Nephron (organoid): Measurements from ENCODE around the gene RAB40B.

Experiments
- H3K27ac Mint-ChIP-seq, 3 experiments: 2 replicates each; pipeline ENCODE4 v1.8.0; 2020; ENCODE audit warnings: mixed read lengths in 3 of 3, mild to moderate bottlenecking in 2 of 3, moderate library complexity in 1 of 3
- H3K27me3 Mint-ChIP-seq: 2 replicates; pipeline ENCODE4 v1.8.0; 2021; ENCODE audit warnings: low read depth, mild to moderate bottlenecking, moderate library complexity, mixed read lengths
- H3K36me3 Mint-ChIP-seq: 2 replicates; pipeline ENCODE4 v1.8.0; 2020; ENCODE audit warnings: low read depth, mixed read lengths
- H3K4me1 Mint-ChIP-seq: 2 replicates; pipeline ENCODE4 v1.8.0; 2020; ENCODE audit warnings: mixed read lengths
- H3K4me3 Mint-ChIP-seq, 3 experiments: 2 replicates each; pipeline ENCODE4 v1.8.0; 2020; ENCODE audit warnings: mild to moderate bottlenecking in 3 of 3, mixed read lengths in 3 of 3, moderate library complexity in 2 of 3
- H3K9me3 Mint-ChIP-seq: 2 replicates; pipeline ENCODE4 v1.8.0; 2020; ENCODE audit warnings: mixed read lengths
- CTCF ChIP-seq, 3 experiments: fragments of 200-600 bp; sonication (generic); IDR thresholded peaks; one replicate each; pipeline ENCODE4 v1.5.0; 2021; ENCODE audit warnings: antibody characterized with exemption in 3 of 3; ENCODE audit not compliant: unreplicated experiment in 3 of 3

RAB40B gene

GRCh38 chr17:82726427-82726826 is 27.9 kb upstream of the RAB40B start:
- H3K36me3 Mint-ChIP-seq: peaks cover 60% of the 10 kb centered on the region
- no peak for TF ChIP-seq CTCF (IDR thresholded peaks at IDR 0.05; ENCODE audit: unreplicated experiment in 3 of 3)
- H3K4me3 Mint-ChIP-seq: no peak overlapping the region

GRCh38 chr17:82723169-82723807 is 24.8 kb upstream of the RAB40B start:
- Mint-ChIP-seq H3K9me3 (no peaks in the 10 kb centered on the region), H3K36me3 (peaks cover 48% of the 10 kb centered on the region), H3K27me3 (no peaks in the 10 kb centered on the region), H3K4me1 (peaks cover 4% of the 10 kb centered on the region), H3K27ac (no peak overlapping the region), H3K4me3 (peak overlapping the region in 1 of 3 experiments; percentile 21)
- TF ChIP-seq CTCF (IDR thresholded peaks at IDR 0.05; ENCODE audit: unreplicated experiment in 3 of 3): no peak

More at GRCh38 chr17:82726427-82726826, 27.9 kb upstream of the RAB40B start:
- H3K9me3 Mint-ChIP-seq: no peaks in the 10 kb centered on the region
- no peak overlapping the region for H3K27ac Mint-ChIP-seq
- H3K4me1 Mint-ChIP-seq: no peaks in the 10 kb centered on the region
- H3K27me3 Mint-ChIP-seq: no peaks in the 10 kb centered on the region

- peaks cover 46% of the 10 kb centered on the region for H3K36me3 Mint-ChIP-seq
- no peaks in the 10 kb centered on the region for H3K27me3 Mint-ChIP-seq
- no peak overlapping the region for H3K27ac Mint-ChIP-seq
- peaks cover 11% of the 10 kb centered on the region for H3K4me1 Mint-ChIP-seq
- H3K4me3 Mint-ChIP-seq: no peak overlapping the region
- no peaks in the 10 kb centered on the region for H3K9me3 Mint-ChIP-seq
- no peak for TF ChIP-seq CTCF (IDR thresholded peaks at IDR 0.05; ENCODE audit: unreplicated experiment in 3 of 3)
These were observed 24.0 kb upstream of the RAB40B start for GRCh38 chr17:82722341-82723013.

- no peak overlapping the region for H3K27ac Mint-ChIP-seq
- TF ChIP-seq CTCF (IDR thresholded peaks at IDR 0.05; ENCODE audit: unreplicated experiment in 3 of 3): no peak
- H3K4me3 Mint-ChIP-seq: no peak overlapping the region
- H3K27me3 Mint-ChIP-seq: peaks cover 3% of the 10 kb centered on the region
- H3K4me1 Mint-ChIP-seq: peaks cover 16% of the 10 kb centered on the region
- H3K9me3 Mint-ChIP-seq: no peaks in the 10 kb centered on the region
- peaks cover 30% of the 10 kb centered on the region for H3K36me3 Mint-ChIP-seq
These were observed 21.7 kb upstream of the RAB40B start for GRCh38 chr17:82720204-82720603.

GRCh38 chr17:82718986-82719685 is 20.6 kb upstream of the RAB40B start:
- Mint-ChIP-seq H3K9me3 (no peaks in the 10 kb centered on the region), H3K36me3 (peaks cover 30% of the 10 kb centered on the region), H3K4me1 (peaks cover 16% of the 10 kb centered on the region), H3K27me3 (peaks cover 3% of the 10 kb centered on the region), H3K4me3 (peak overlapping the region; percentile 66 to 96 (median 96)), H3K27ac (no peak overlapping the region)
- no peak for TF ChIP-seq CTCF (IDR thresholded peaks at IDR 0.05; ENCODE audit: unreplicated experiment in 3 of 3)
